Activated CD8-positive, alpha-beta memory T cell treated with anti-CD3 and anti-CD28 coated beads, Interleukin-2, amount 50 U/mL, for 24 hours (primary cell): ENCODE data around the gene STX1A.

ENCODE experiments used
- DNase-seq: peaks from one replicate; pipeline ENCODE4 v3.0.0-alpha.2; 2020; ENCODE audit errors: extremely low read depth

STX1A gene

GRCh38 chr7:73649576-73649975, 69.9 kb downstream of the STX1A start:
- no peak for DNase-seq
